Bronchial epithelial cell (primary cell): ENCODE results near the gene SYCN. TPM values are rescaled to one million over a fixed set of nuclear protein-coding genes. Genes with fewer than 3 reads are reported as not detected.

Experiments used
- DNase-seq: peaks from one replicate; pipeline ENCODE4 v3.0.0-alpha.2; 2010; ENCODE audit warnings: low read depth
- FAIRE-seq: peaks from 2 replicates; lab custom pipeline; 2011; peaks lifted over from hg19 to GRCh38; lab: Jason Lieb, UNC
- H3K27me3 ChIP-seq: 2 replicates; pipeline ENCODE4 v1.5.1; 2011; ENCODE audit warnings: low read length; ENCODE audit not compliant: control insufficient read depth, insufficient read depth
- H3K36me3 ChIP-seq: 2 replicates; pipeline ENCODE4 v1.5.1; 2011; ENCODE audit warnings: low read length; ENCODE audit not compliant: control insufficient read depth, insufficient read depth
- H3K4me3 ChIP-seq: 2 replicates; pipeline ENCODE4 v1.5.1; 2011; ENCODE audit warnings: mild to moderate bottlenecking, low read depth, low read length, control low read depth
- CTCF ChIP-seq: IDR thresholded peaks from 2 replicates; pipeline ENCODE4 v1.5.1; 2011; ENCODE audit warnings: mild to moderate bottlenecking, moderate library complexity, low read length, control low read depth, inconsistent platforms; ENCODE audit not compliant: insufficient read depth, severe bottlenecking
- total RNA-seq: library from RNA; depleted of rRNA; stranded (reverse); fragments of >200 nt; gene quantifications from 2 replicates; pipeline ENCODE4 v1.2.1, GENCODE V29; 2014

SYCN gene
- total RNA-seq, 1 donor from 2014 or later, result not detected

GRCh38 chr19:39158646-39159260 is 45.3 kb downstream of the SYCN start:
- no peak for TF ChIP-seq CTCF
- FAIRE-seq (peak; percentile 73), DNase-seq (no peak)
- no peak overlapping the region for H3K4me3 ChIP-seq
- no peaks in the 10 kb centered on the region for H3K36me3 ChIP-seq
- no peaks in the 10 kb centered on the region for H3K27me3 ChIP-seq

- Histone ChIP-seq H3K4me3 (no peak overlapping the region), H3K36me3 (no peaks in the 10 kb centered on the region), H3K27me3 (no peaks in the 10 kb centered on the region)
- DNase-seq (no peak), FAIRE-seq (peak; percentile 99)
- TF ChIP-seq CTCF, result no peak
Observed at GRCh38 chr19:39157997-39158389, 46.1 kb downstream of the SYCN start.

GRCh38 chr19:39157275-39157996 is 46.6 kb downstream of the SYCN start:
- Histone ChIP-seq H3K36me3 (no peaks in the 10 kb centered on the region), H3K4me3 (no peak overlapping the region), H3K27me3 (no peaks in the 10 kb centered on the region)
- no peak for FAIRE-seq
- no peak for DNase-seq
- TF ChIP-seq CTCF, result no peak

GRCh38 chr19:39156326-39157230 is 47.5 kb downstream of the SYCN start:
- DNase-seq (peak; percentile 11), FAIRE-seq (peak; percentile 73)
- no peaks in the 10 kb centered on the region for H3K27me3 ChIP-seq
- H3K36me3 ChIP-seq, result no peaks in the 10 kb centered on the region
- TF ChIP-seq CTCF, result no peak
- H3K4me3 ChIP-seq, result peak overlapping the region; percentile 11

- DNase-seq (no peak), FAIRE-seq (no peak)
- no peak for TF ChIP-seq CTCF
- Histone ChIP-seq H3K36me3 (no peaks in the 10 kb centered on the region), H3K4me3 (no peak overlapping the region), H3K27me3 (no peaks in the 10 kb centered on the region)
Observed at GRCh38 chr19:39155741-39156140, 48.3 kb downstream of the SYCN start.
